Measurements from ENCODE around the gene TEX36. TPM values are rescaled to one million over a fixed set of nuclear protein-coding genes. Genes with fewer than 3 reads are reported as not detected.
A peak's percentile ranks its signal among the peaks of the same experiment; 100 is the strongest.
"Not testable (repeated sequence)": the region's sequence is repeated elsewhere in the genome, so short reads cannot be mapped to it uniquely, and the experiment has no call there.

TEX36 gene
- total RNA-seq, 1 donor from 2014 or later: not detected

GRCh38 chr10:125720002-125720382, 37.0 kb upstream of the TEX36 start:
- Mint-ChIP-seq H3K4me3 (peak overlapping the region; percentile 98), H3K27ac (ENCODE audit: unreplicated experiment) (peak overlapping the region; percentile 86), H3K4me1 (peaks cover 21% of the 10 kb centered on the region), H3K9me3 (no peaks in the 10 kb centered on the region), H3K36me3 (ENCODE audit: low read depth) (peaks cover 9% of the 10 kb centered on the region), H3K27me3 (ENCODE audit: low read depth) (no peaks in the 10 kb centered on the region)
- DNase-seq (ENCODE audit: low read depth, low spot score): no peak
- TF ChIP-seq, protein P1, sequence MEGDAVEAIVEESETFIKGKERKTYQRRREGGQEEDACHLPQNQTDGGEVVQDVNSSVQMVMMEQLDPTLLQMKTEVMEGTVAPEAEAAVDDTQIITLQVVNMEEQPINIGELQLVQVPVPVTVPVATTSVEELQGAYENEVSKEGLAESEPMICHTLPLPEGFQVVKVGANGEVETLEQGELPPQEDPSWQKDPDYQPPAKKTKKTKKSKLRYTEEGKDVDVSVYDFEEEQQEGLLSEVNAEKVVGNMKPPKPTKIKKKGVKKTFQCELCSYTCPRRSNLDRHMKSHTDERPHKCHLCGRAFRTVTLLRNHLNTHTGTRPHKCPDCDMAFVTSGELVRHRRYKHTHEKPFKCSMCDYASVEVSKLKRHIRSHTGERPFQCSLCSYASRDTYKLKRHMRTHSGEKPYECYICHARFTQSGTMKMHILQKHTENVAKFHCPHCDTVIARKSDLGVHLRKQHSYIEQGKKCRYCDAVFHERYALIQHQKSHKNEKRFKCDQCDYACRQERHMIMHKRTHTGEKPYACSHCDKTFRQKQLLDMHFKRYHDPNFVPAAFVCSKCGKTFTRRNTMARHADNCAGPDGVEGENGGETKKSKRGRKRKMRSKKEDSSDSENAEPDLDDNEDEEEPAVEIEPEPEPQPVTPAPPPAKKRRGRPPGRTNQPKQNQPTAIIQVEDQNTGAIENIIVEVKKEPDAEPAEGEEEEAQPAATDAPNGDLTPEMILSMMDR (conservative IDR thresholded peaks at IDR 0.05): no peak

DNA sequence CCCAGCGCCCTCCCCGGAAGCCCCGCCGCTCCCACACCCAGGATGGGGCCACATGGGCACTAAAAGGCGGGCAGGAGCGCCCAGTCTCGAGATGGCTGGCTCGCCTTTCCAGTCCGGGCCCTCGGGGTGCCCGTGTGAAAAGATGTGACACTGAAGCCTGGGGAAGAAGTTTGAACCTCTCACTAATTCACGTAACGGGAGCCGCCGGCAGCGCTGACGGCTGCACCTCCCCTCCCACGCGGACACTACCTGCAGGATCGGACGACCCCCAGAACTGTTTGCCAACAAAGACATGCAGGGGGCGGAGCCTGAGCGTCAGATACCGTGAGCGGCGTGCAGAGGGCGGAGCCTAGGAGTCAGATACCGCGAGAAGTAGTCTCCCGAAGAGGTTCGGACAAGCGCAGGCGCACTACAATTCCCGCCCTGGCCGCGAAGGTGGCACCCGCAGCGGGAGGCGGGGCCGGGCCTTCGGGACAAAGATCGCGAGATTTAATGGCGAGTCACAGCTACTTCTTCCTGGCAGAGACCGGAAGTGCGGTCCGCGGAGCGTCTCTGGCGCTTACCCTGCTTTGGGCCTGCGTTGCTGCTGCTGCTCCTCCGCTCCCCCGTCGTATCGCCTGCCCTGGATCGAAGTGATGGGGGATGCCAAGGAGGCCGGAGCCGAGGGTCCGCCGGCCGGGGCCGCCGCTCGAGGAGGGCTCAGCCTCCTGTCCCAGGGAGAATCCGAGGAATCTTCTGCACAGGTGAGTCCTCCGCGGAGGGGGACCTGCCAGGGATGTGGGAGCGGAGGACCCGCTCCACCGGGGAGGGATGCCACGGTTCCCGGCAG, 36.4 kb upstream of the TEX36 start, which contains the start of gene EDRF1:
Gene EDRF1, plus strand, starts transcription at position 537 of the 829 bp plus-strand sequence. Its CDS starts 99 bp downstream, at position 636.
- peaks cover 21% of the 10 kb centered on the region for H3K4me1 Mint-ChIP-seq
- H3K36me3 Mint-ChIP-seq (ENCODE audit: low read depth): peaks cover 9% of the 10 kb centered on the region
- no peaks in the 10 kb centered on the region for H3K9me3 Mint-ChIP-seq
- H3K4me3 Mint-ChIP-seq: peak within 1 kb of the TSS; percentile 98
- H3K27me3 Mint-ChIP-seq (ENCODE audit: low read depth): no peaks in the 10 kb centered on the region
- peak; percentile 98 for DNase-seq (ENCODE audit: low read depth, low spot score)
- peak within 1 kb of the TSS; percentile 100 for H3K27ac Mint-ChIP-seq (ENCODE audit: unreplicated experiment)
- TF ChIP-seq, protein P1 (conservative IDR thresholded peaks at IDR 0.05): no peak

GRCh38 chr10:125714728-125715127, 31.8 kb upstream of the TEX36 start:
- H3K9me3 Mint-ChIP-seq; H3K36me3 Mint-ChIP-seq (ENCODE audit: low read depth): not testable (repeated sequence)

GRCh38 chr10:125711110-125711750, 28.3 kb upstream of the TEX36 start:
- H3K4me1 Mint-ChIP-seq: peaks cover 33% of the 10 kb centered on the region

More at GRCh38 chr10:125714728-125715127, 31.8 kb upstream of the TEX36 start:
- not testable (repeated sequence) for H3K4me3 Mint-ChIP-seq; H3K27me3 Mint-ChIP-seq (ENCODE audit: low read depth); H3K27ac Mint-ChIP-seq (ENCODE audit: unreplicated experiment); DNase-seq (ENCODE audit: low read depth, low spot score)
- peaks cover 17% of the 10 kb centered on the region for H3K4me1 Mint-ChIP-seq

GRCh38 chr10:125709553-125710474, 26.9 kb upstream of the TEX36 start:
- H3K4me3 Mint-ChIP-seq: peak overlapping the region; percentile 26
- DNase-seq (ENCODE audit: low read depth, low spot score): no peak
- no peaks in the 10 kb centered on the region for H3K27me3 Mint-ChIP-seq (ENCODE audit: low read depth)
- TF ChIP-seq, protein P1 (conservative IDR thresholded peaks at IDR 0.05): no peak
- no peaks in the 10 kb centered on the region for H3K9me3 Mint-ChIP-seq
- no peak overlapping the region for H3K27ac Mint-ChIP-seq (ENCODE audit: unreplicated experiment)
- peaks cover 38% of the 10 kb centered on the region for H3K4me1 Mint-ChIP-seq
- H3K36me3 Mint-ChIP-seq (ENCODE audit: low read depth): no peaks in the 10 kb centered on the region

More at GRCh38 chr10:125711110-125711750, 28.3 kb upstream of the TEX36 start:
- Mint-ChIP-seq H3K9me3 (no peaks in the 10 kb centered on the region), H3K36me3 (ENCODE audit: low read depth) (no peaks in the 10 kb centered on the region), H3K27me3 (ENCODE audit: low read depth) (no peaks in the 10 kb centered on the region), H3K4me3 (no peak overlapping the region), H3K27ac (ENCODE audit: unreplicated experiment) (no peak overlapping the region)
- no peak for DNase-seq (ENCODE audit: low read depth, low spot score)
- TF ChIP-seq, protein P1 (conservative IDR thresholded peaks at IDR 0.05): no peak

Measured in neural crest cell (in vitro differentiated cells).